Fibroblast of skin of back (primary cell): ENCODE results near the gene CTSK.

Experiments
- DNase-seq: peaks from one replicate; pipeline ENCODE4 v3.0.0-alpha.2; 2013

The CTSK gene

GRCh38 chr1:150760013-150760412 lies 48.0 kb downstream of the CTSK start:
- DNase-seq: no peak

- DNase-seq: no peak
These were observed 54.6 kb downstream of the CTSK start for GRCh38 chr1:150753416-150753815.

- no peak for DNase-seq
These were observed 56.6 kb downstream of the CTSK start for GRCh38 chr1:150751443-150751842.

DNA sequence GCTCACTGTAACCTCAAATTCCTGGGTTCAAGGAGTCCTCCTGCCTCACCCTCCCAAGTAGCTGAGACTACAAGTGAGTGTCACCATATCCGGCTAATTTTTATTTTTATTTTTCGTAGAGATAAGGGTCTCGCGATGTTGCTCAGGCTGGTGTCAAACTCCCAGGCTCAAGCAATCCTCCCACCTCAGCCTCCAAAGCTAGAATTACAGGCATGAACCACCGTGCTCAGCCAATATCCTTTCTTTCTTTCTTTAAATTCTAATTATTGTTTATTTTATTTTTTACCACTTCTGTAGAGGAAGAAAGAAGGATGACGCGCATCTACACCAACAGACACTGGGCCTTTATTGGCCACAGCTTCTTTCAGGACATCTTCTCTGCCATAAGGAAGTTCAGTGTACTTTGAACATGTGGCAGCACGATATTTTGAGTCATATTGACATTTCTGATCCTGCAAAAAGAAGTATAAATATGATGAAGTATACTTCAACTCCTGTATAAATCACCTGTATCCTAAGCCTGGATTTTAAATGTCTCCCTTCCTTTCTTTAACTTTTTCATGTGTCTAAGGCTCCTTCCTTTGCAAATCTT lies 58.2 kb downstream of the CTSK start:
- no peak for DNase-seq

GRCh38 chr1:150748878-150749719 lies 59.0 kb downstream of the CTSK start:
- DNase-seq: no peak
